Stomach smooth muscle (tissue), 2 donors: ENCODE measurements around the gene UFD1.

ENCODE experiments used
- H3K27ac ChIP-seq: one replicate; pipeline ENCODE4 v1.7.0; 2013; ENCODE audit warnings: mild to moderate bottlenecking, low read length, inconsistent platforms
- H3K27me3 ChIP-seq, 2 donors: one replicate each; pipeline ENCODE4 v1.7.0; 2013; ENCODE audit warnings: low read length in 2 of 2; ENCODE audit not compliant: insufficient read depth in 2 of 2, control insufficient read depth in 1 of 2
- H3K36me3 ChIP-seq, 2 donors: one replicate each; pipeline ENCODE4 v1.7.0; 2013; ENCODE audit warnings: low read length in 2 of 2; ENCODE audit not compliant: control insufficient read depth in 2 of 2, insufficient read depth in 2 of 2
- H3K4me1 ChIP-seq: one replicate; pipeline ENCODE4 v1.7.0; 2013; ENCODE audit warnings: low read length; ENCODE audit not compliant: control insufficient read depth, insufficient read depth
- H3K4me3 ChIP-seq, 2 donors: one replicate each; pipeline ENCODE4 v1.7.0; 2013; ENCODE audit warnings: low read length in 2 of 2
- H3K9ac ChIP-seq, 2 donors: one replicate each; pipeline ENCODE4 v1.7.0; 2013; ENCODE audit warnings: low read length in 2 of 2, mild to moderate bottlenecking in 1 of 2
- H3K9me3 ChIP-seq, 2 donors: one replicate each; pipeline ENCODE4 v1.7.0; 2013; ENCODE audit warnings: low read length in 2 of 2; ENCODE audit not compliant: control insufficient read depth in 2 of 2
- donor health status: healthy.
- donor health status: Pancreatic carcinoma.

The UFD1 gene, protein sequence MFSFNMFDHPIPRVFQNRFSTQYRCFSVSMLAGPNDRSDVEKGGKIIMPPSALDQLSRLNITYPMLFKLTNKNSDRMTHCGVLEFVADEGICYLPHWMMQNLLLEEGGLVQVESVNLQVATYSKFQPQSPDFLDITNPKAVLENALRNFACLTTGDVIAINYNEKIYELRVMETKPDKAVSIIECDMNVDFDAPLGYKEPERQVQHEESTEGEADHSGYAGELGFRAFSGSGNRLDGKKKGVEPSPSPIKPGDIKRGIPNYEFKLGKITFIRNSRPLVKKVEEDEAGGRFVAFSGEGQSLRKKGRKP

DNA sequence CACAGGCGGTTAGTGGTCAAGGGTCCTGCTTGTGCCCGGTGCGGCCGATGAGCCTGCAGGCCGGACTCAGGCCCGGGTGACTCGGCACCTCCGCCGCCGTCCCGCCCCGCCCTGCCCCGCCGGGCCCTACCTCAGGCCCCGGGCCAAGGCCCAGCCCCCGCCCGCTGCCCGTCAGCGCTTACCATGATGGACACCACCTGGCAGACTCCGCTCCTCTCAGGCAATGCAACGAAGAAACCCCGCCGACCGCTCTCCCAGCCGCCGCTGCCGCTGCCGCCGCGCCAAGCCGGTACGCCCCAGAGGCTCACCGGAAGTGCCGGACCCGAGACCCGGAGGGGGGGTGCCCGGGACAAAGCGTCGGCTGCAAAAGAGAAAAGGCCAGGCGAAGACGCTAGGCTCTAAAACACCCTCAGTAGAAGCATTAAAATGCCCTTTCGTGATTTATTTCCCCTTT lies at the start of gene UFD1:
Gene UFD1 (minus strand): TSS at position 293 of the 454 bp plus-strand sequence. CDS start 108 bp downstream, at position 185.
- Histone ChIP-seq H3K27ac (peak within 1 kb of the TSS; percentile 100), H3K36me3 (peaks cover 0 to 12% of the 10 kb centered on the region in 2 donors), H3K9me3 (no peaks in the 10 kb centered on the region), H3K9ac (peak within 1 kb of the TSS; percentile 76 to 99), H3K27me3 (no peaks in the 10 kb centered on the region), H3K4me1 (peaks cover 14% of the 10 kb centered on the region), H3K4me3 (peak within 1 kb of the TSS; percentile 96 to 99)

DNA sequence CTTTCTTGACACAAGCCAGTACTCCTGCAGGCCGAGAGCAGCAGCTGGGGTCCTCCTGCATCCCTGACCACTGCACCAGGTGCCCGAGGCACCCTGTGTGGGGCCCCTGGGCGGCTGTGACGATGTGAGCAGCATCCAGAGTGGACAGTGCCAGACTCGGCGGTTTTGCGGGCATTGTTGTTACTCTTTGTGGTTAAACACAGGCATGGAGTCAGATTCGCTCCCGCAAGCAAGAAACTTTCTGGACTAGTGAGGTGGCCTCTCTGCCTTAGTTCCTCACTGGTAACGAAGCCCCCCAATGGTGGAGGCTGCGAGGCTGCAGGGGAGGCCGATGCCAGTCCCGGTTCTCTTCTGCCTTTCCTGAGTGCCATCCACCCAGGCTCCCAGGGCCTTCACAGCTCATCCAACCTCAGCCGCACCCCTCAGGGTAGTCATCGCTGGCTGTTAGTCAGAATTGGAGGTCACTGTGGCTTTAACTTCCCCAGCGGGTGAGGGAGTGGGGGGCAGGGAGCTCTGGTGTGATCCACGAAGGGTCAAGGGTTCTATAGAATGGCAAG lies 48.9 kb upstream of the UFD1 start:
- H3K4me3 ChIP-seq: no peak overlapping the region
- H3K9me3 ChIP-seq: no peaks in the 10 kb centered on the region
- peaks cover 26 to 27% of the 10 kb centered on the region in 2 donors for H3K27me3 ChIP-seq
- H3K27ac ChIP-seq: no peak overlapping the region
- H3K36me3 ChIP-seq: no peaks in the 10 kb centered on the region
- peaks cover 11% of the 10 kb centered on the region for H3K4me1 ChIP-seq
- no peak overlapping the region for H3K9ac ChIP-seq

DNA sequence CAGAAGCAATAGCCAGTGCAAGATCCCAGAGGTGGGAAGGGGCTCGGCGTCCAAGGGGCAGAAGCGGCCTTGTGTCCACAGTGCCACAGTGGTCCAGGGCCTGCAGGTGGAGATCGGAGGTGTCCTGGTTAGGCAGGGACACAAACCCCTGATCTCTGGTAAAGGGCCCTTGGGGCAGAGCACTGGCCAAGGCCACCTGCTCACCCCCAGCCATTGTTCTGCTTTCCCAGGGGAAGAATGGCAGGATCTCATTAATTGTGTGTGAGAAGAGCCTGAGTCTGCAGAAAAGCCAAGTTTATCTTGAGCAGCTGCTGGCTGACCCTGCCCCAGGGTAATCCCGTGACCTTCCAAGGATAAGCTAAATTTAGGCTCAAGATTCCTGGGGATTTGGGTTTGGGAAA lies 48.3 kb upstream of the UFD1 start:
- H3K4me1 ChIP-seq: peaks cover 13% of the 10 kb centered on the region
- H3K27me3 ChIP-seq: peaks cover 27 to 29% of the 10 kb centered on the region in 2 donors
- H3K4me3 ChIP-seq: no peak overlapping the region
- no peaks in the 10 kb centered on the region for H3K36me3 ChIP-seq
- no peak overlapping the region for H3K9ac ChIP-seq
- no peak overlapping the region for H3K27ac ChIP-seq
- no peaks in the 10 kb centered on the region for H3K9me3 ChIP-seq

DNA sequence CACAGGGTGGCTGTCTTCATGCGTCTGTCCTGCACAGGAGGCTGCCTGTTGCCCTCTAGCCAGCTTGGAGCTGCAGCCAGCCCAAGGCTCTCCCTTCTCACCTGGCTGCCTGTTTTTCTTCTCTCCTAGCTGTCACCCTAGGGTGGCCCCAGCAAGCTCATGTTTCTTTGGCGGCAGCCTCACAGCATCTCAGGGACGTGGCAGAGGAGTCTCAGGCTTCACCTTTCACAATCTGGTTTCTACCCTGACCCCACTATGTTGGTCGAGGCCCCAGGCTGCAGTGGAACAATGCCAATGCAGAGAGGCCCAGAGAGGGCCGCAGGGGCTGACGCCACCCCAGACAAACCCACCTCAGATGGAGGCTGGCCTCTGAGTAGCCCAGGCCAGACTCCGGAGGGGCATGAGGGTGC lies 47.7 kb upstream of the UFD1 start:
- Histone ChIP-seq H3K27ac (no peak overlapping the region), H3K9ac (no peak overlapping the region), H3K4me1 (peaks cover 13% of the 10 kb centered on the region), H3K9me3 (no peaks in the 10 kb centered on the region), H3K4me3 (no peak overlapping the region), H3K36me3 (no peaks in the 10 kb centered on the region), H3K27me3 (peaks cover 29% of the 10 kb centered on the region in 2 donors)

DNA sequence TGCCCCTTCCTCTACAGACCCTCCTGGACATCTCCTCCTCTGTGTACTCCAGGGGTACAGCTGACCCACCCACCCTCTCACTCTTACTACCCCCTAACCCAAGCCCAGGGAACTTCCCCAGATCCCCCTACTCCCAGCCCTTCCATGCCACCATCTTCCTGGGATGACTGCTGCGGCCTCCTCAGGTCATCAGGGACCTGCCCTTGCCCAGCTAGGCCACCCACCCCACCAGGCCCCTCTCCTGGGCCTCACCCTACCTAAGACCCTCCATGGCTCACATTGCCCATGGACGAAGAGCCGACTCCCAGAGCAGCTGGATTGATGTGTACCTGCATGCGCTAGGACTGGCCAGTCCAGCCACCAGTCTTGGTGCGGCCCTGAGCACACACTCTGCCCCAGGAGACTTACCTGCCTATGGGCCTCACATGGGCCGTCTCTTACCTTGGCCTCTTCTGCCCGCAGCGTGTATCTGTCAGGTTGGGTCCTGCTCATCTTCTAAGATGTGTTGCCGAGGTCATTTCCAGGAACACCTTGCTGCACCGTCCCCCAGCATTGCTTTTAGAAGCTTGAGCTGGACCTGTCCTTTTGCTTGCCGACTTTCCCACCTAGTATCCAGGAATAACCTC lies 47.2 kb upstream of the UFD1 start:
- Histone ChIP-seq H3K4me3 (no peak overlapping the region), H3K27me3 (peaks cover 29% of the 10 kb centered on the region in 2 donors), H3K9me3 (no peaks in the 10 kb centered on the region), H3K4me1 (peaks cover 13% of the 10 kb centered on the region), H3K36me3 (no peaks in the 10 kb centered on the region), H3K27ac (no peak overlapping the region), H3K9ac (no peak overlapping the region)

DNA sequence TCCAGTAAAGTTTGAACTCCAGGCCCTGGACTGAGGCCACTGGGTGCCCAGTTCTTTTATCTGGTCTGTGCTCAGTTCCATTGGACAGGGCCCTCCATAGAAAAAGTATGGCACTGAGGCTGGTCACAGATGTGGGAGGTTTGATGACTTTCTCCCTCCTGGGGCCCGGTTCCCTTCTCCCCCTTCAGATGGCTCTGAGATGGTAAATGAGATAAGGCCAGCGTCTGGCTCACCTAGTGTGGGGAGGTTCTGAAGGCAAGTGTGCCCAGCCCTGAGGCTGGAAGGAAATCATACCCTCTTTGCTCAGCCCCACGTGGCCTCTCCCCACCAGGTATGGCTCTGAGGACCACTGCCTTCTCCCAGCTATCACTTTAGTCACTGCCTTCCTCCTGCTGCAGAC lies 46.7 kb upstream of the UFD1 start:
- Histone ChIP-seq H3K9ac (no peak overlapping the region), H3K36me3 (no peaks in the 10 kb centered on the region), H3K4me3 (no peak overlapping the region), H3K4me1 (peaks cover 13% of the 10 kb centered on the region), H3K27ac (no peak overlapping the region), H3K9me3 (no peaks in the 10 kb centered on the region), H3K27me3 (peaks cover 29% of the 10 kb centered on the region in 2 donors)

DNA sequence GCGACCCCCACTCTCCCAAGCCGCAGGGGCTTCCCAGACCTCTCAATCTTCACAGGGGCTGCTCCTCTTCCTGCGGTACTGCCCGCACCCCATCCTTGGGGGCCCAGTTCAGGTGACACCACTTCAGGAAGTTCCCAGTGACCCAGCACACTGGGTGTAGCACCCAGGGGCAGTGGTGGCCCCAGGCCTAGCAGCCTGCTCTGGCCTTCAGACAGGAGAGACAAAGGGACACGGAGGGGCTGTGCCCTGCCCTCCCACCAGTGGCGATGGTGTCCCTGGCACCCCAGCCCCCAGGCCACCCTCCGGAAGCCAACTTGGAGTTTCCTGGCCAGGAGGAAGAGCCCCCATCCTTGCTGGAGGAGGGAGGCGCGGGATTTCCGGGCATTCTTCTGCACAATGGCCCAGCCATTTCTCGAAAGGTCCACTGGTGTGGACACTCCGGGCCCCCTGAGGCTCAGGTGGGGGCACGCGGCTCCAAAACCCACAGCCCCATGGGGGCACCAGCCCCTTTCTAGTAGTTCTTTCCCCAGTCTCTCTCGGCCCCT lies 46.2 kb upstream of the UFD1 start:
- Histone ChIP-seq H3K27me3 (peaks cover 29% of the 10 kb centered on the region in 2 donors), H3K9me3 (no peaks in the 10 kb centered on the region), H3K4me1 (peaks cover 13% of the 10 kb centered on the region), H3K36me3 (no peaks in the 10 kb centered on the region), H3K9ac (no peak overlapping the region), H3K4me3 (no peak overlapping the region), H3K27ac (no peak overlapping the region)

DNA sequence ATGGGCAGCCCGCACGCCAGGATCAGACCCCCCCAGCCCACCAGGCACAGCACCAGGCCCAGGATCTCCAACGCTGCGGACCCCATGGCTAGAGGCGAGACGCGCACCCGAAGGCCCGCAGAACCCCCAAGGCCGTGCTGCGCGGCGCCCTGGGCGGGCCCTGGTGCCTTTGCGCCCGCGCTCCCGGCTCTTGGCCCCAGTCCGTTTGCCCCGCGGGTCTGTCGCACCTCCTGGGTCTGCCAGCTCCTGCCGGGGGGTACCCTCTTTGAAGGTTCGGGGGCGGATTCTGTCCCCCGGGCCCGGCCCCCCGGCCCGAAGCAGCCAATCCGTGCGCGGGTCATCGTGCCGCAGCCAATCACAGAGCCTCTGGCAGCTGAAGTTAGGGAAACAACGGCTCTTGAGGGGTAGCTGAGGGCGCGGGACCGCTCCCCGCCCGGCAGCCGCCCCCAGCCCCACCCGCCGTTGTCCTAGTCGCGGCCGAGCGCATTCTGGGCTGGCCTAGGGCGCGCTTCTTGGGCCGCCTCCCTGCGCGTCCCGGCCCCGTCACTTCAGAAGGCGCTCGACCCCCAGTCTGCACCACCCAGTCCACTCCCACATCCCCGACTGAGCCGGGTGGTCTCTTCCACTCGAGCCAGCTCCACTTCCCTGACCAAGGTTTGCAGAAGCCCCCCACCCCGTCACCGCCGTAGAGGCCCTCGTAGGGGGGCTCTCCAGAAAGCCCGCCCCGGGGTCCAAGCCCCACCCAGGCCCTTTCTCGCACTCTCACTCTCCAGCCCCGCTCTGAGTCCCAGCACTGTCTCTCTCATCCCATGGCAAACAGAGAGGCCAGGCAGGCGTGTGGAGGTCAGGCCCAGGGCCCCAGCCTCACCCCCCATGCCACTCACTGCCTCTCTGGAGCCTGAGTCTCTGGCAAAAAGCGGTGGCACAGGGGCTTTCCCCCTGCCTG lies 45.5 kb upstream of the UFD1 start, which contains the start of gene CLDN5:
Gene CLDN5 (minus strand): TSS at position 241 of the 946 bp plus-strand sequence. CDS start 155 bp downstream, at position 86.
- H3K4me3 ChIP-seq: peak within 1 kb of the TSS in 1 of 2 donors; percentile 54
- no peaks in the 10 kb centered on the region for H3K9me3 ChIP-seq
- peaks cover 29% of the 10 kb centered on the region in 2 donors for H3K27me3 ChIP-seq
- H3K36me3 ChIP-seq: no peaks in the 10 kb centered on the region
- H3K27ac ChIP-seq: no peak within 1 kb of the TSS
- peaks cover 13% of the 10 kb centered on the region for H3K4me1 ChIP-seq
- no peak within 1 kb of the TSS for H3K9ac ChIP-seq

DNA sequence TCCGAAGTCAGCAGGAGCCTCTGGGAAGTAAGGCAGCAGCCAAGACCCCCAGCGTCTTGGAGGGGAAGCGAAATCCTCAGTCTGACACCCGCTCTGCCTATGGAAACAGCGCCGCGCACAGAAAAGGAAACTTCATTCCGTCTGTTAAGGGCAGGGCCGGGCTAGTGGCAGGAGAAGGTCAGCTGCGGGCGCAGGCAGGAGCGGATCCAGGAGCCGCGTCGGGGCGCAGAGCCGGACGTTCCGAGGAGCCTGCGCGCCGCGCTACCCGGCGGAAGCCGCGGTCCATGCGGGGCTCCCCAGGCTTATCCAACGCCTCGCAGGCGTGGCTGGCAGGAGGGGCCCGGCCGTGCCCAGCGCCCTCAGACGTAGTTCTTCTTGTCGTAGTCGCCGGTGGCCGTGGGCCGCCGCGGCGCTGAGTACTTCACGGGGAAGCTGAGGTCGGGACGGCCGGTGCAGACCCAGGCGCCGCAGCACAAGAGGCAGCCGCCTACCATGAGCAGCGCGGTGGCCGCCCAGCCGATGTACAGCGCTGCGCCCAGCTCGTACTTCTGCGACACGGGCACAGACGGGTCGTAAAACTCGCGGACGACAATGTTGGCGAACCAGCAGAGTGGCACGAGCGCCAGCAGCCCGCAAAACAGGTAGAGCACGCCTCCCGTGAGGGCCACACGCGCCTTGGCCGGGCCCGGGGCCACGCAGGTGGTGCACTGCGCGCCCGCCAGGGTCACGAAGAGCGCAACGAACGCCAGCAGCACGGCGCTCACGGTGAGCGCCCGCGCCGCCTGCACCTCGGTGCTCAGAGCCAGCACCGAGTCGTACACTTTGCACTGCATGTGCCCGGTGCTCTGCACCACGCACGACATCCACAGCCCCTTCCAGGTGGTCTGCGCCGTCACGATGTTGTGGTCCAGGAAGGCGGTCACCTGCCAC lies 44.5 kb upstream of the UFD1 start:
- Histone ChIP-seq H3K9me3 (no peaks in the 10 kb centered on the region), H3K27me3 (peaks cover 29% of the 10 kb centered on the region in 2 donors), H3K4me1 (peaks cover 13% of the 10 kb centered on the region), H3K9ac (no peak overlapping the region), H3K4me3 (peak overlapping the region in 1 of 2 donors; percentile 54), H3K27ac (no peak overlapping the region), H3K36me3 (no peaks in the 10 kb centered on the region)
